Skeletal muscle satellite cell (primary cell): ENCODE data around the gene CDC20B. TPM values are rescaled to one million over a fixed set of nuclear protein-coding genes. Genes with fewer than 3 reads are reported as not detected.
A peak's percentile ranks its signal among the peaks of the same experiment; 100 is the strongest.

ENCODE experiments used
- H3K27me3 ChIP-seq: 2 replicates; pipeline ENCODE4 v1.7.0; 2013; ENCODE audit warnings: low read length; ENCODE audit not compliant: control insufficient read depth, insufficient read depth
- H3K36me3 ChIP-seq: 2 replicates; pipeline ENCODE4 v1.7.0; 2013; ENCODE audit warnings: mild to moderate bottlenecking, control low read depth, low read length; ENCODE audit not compliant: insufficient read depth
- H3K4me1 ChIP-seq: 2 replicates; pipeline ENCODE4 v1.7.0; 2013; ENCODE audit warnings: low read length; ENCODE audit not compliant: control insufficient read depth, insufficient read depth
- H3K4me2 ChIP-seq: 2 replicates; pipeline ENCODE4 v1.7.0; 2013; ENCODE audit warnings: mild to moderate bottlenecking, low read length
- H3K4me3 ChIP-seq: 2 replicates; pipeline ENCODE4 v1.7.0; 2013; ENCODE audit warnings: low read length
- H3K9ac ChIP-seq: 2 replicates; pipeline ENCODE4 v1.7.0; 2013; ENCODE audit warnings: mild to moderate bottlenecking, low read depth, low read length, moderate library complexity
- H3K9me3 ChIP-seq: replicated peaks from 2 replicates; pipeline ENCODE4 v1.7.0; 2013; ENCODE audit warnings: mild to moderate bottlenecking, control low read depth, low read length
- small RNA-seq: library from RNA; depleted of rRNA; stranded (forward); fragments of <200 nt; gene quantifications from one replicate; pipeline ENCODE3, GENCODE V24; 2012

CDC20B gene

GRCh38 chr5:55063220-55063863, 109.6 kb downstream of the CDC20B start:
- no peak overlapping the region for H3K9ac ChIP-seq
- no peaks in the 10 kb centered on the region for H3K27me3 ChIP-seq
- no peaks in the 10 kb centered on the region for H3K9me3 ChIP-seq
- H3K4me2 ChIP-seq, result peak overlapping the region; percentile 13
- H3K4me1 ChIP-seq, result peaks cover 15% of the 10 kb centered on the region
- no peaks in the 10 kb centered on the region for H3K36me3 ChIP-seq
- H3K4me3 ChIP-seq, result no peak overlapping the region

Small RNAs within 50 kb of the gene (small RNA-seq; reads per million reads assigned to genes)
- 1.0 reads per million, percentile 34 among the genes with 10 or more reads in this experiment for gene MIR449A
- not detected for gene MIR449B
- gene MIR449C, result 0.35 reads per million
